GOT3 (cell line): ENCODE results near the gene CACNA1S.

Experiments used
- DNase-seq: peaks from one replicate; lab custom pipeline; 2025; ENCODE audit warnings: mixed read lengths; lab: John Stamatoyannopoulos, UW

The CACNA1S gene

GRCh38 chr1:201116091-201116490, 3.9 kb upstream of the CACNA1S start:
- DNase-seq: no peak

- DNase-seq: no peak
Observed at GRCh38 chr1:201115390-201115937, 3.2 kb upstream of the CACNA1S start.

GRCh38 chr1:201114245-201115131, 2.3 kb upstream of the CACNA1S start:
- DNase-seq: peak; percentile 100

- DNase-seq: no peak
Observed at GRCh38 chr1:201113451-201114244, 1.4 kb upstream of the CACNA1S start.

- no peak for DNase-seq
Observed at GRCh38 chr1:201112926-201113325, 700 bp upstream of the CACNA1S start.

- DNase-seq: no peak
Observed at GRCh38 chr1:201111672-201112071, 554 bp downstream of the CACNA1S start.

- no peak for DNase-seq
Observed at GRCh38 chr1:201111156-201111555, 1.1 kb downstream of the CACNA1S start.

GRCh38 chr1:201110616-201111015, 1.6 kb downstream of the CACNA1S start:
- DNase-seq: no peak

GRCh38 chr1:201110138-201110537, 2.1 kb downstream of the CACNA1S start:
- DNase-seq: no peak

- DNase-seq: no peak
Observed at GRCh38 chr1:201109651-201110050, 2.6 kb downstream of the CACNA1S start.

GRCh38 chr1:201108614-201109013, 3.6 kb downstream of the CACNA1S start:
- DNase-seq: no peak

- no peak for DNase-seq
Observed at GRCh38 chr1:201105688-201106087, 6.5 kb downstream of the CACNA1S start.

GRCh38 chr1:201104141-201104540, 8.1 kb downstream of the CACNA1S start:
- no peak for DNase-seq

- DNase-seq: no peak
Observed at GRCh38 chr1:201103666-201104065, 8.6 kb downstream of the CACNA1S start.

GRCh38 chr1:201100169-201100930, 11.9 kb downstream of the CACNA1S start:
- DNase-seq: no peak

- DNase-seq: no peak
Observed at GRCh38 chr1:201098992-201099677, 13.1 kb downstream of the CACNA1S start.

GRCh38 chr1:201096977-201097856, 15.0 kb downstream of the CACNA1S start:
- DNase-seq: no peak

- DNase-seq: no peak
Observed at GRCh38 chr1:201096041-201096461, 16.2 kb downstream of the CACNA1S start.

- DNase-seq: no peak
Observed at GRCh38 chr1:201095581-201095980, 16.6 kb downstream of the CACNA1S start.

- DNase-seq: no peak
Observed at GRCh38 chr1:201094832-201095231, 17.4 kb downstream of the CACNA1S start.
